ENCODE data around the gene ARHGEF7. TPM values are rescaled to one million over a fixed set of nuclear protein-coding genes. Genes with fewer than 3 reads are reported as not detected.
"Not testable (repeated sequence)": the region's sequence is repeated elsewhere in the genome, so short reads cannot be mapped to it uniquely, and the experiment has no call there.

The ARHGEF7 gene
- polyA plus RNA-seq, 1 donor, result 86.2 TPM

DNA sequence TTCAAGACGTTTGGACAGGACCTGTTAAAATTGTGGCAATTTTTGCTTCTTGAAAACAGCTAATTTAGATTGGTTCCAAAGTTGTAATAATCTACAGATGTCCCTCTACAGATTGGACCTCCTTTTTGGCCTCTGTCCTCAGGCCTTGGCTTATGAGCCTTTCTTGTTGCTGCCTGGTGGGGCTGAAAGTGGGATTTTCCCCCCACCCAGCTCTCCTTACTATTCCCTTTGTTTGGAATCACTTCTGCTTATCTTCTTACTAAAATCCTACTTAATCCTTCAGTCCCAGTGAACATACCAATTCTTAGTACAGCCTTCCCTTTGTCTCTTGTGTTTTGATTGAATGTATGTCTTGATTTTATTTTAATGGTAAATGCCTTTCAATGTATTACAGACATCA lies 141.8 kb downstream of the ARHGEF7 start:
- DNase-seq, result no peak

GRCh38 chr13:111257899-111258298 lies 142.8 kb downstream of the ARHGEF7 start:
- not testable (repeated sequence) for DNase-seq

DNA sequence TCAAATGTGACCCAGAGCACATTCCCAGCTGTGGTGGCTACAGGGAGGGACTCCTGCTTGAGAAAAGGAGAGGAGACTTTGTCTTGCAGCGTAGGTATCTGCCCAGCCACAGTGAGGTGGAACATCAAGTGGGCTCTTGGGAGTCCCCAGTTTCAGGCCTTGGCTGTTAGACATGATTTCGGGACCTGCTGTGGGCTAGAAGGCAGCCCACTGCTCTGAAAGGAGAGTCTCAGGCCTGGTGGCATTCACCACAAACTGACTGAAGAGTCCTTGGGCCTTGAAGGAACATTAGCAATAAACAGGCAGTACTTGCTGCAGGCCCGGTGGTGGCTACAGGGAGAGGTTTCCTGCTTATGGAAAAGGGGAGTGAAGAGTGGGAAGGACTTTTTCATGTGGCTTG lies 143.5 kb downstream of the ARHGEF7 start:
- no peak for DNase-seq

DNA sequence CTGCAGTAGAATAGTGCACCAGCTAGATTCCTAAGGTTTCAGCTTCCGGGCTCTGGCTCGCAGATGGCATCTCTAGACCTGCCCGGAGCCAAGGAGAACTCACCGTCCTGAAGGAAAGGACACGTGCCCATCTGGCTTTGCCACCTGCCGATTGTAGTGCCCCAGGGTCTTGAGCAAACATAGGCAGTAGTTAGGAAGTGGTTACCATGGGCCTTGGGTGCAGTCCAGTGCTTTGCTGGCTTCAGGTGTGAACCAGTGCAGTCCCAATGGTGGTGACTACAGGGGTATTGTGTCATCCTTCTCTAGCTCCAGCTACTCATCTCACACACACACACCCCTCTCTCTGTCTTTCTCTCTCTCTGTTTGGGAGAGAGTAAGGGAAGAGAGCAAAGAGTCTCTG lies 143.9 kb downstream of the ARHGEF7 start:
- DNase-seq, result no peak

GRCh38 chr13:111261326-111261725 lies 146.2 kb downstream of the ARHGEF7 start:
- DNase-seq, result no peak

DNA sequence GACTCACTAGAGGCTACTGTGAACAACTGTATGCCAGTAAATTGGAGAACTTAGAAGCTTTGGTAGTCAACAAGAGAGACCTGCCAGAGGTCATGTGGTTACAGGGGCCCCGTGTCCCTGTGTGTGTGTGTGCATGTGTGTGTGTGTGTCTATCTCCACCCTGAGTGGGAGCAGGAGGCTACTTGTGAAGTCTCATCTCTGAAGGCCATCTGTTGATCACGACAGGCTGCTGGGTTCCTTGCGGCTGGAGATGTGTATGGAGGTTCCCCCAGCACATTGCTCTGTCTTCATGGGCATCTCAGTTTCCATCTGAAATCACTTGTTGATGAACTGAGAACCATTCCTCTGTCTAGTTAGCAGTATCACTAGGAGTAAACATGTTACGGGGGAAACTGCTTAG lies 147.2 kb downstream of the ARHGEF7 start:
- DNase-seq, result no peak

DNA sequence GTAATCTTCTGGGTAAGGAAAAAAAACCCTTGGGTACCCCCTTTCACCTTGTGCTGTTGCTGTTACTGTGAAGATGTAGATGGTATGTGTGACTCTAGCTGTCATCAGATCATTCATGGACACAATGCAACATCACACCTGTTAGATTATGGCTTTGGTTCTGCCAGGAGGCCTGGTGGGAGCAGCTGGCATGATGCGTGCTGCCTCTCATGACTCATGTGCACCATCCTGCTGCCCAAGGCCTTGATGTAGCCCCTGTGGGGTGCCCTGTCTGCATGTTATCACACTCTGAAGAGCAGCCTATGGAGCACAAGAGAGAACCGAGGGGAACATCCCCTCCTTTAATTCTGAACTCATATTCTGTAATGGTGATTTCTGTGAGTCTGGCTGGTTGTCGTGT lies 147.6 kb downstream of the ARHGEF7 start:
- DNase-seq, result no peak

GRCh38 chr13:111263566-111263965 lies 148.5 kb downstream of the ARHGEF7 start:
- DNase-seq, result no peak

- no peak for DNase-seq
Measured at GRCh38 chr13:111265006-111265700, 150.0 kb downstream of the ARHGEF7 start.

GRCh38 chr13:111265701-111266035 lies 150.6 kb downstream of the ARHGEF7 start:
- no peak for DNase-seq

DNA sequence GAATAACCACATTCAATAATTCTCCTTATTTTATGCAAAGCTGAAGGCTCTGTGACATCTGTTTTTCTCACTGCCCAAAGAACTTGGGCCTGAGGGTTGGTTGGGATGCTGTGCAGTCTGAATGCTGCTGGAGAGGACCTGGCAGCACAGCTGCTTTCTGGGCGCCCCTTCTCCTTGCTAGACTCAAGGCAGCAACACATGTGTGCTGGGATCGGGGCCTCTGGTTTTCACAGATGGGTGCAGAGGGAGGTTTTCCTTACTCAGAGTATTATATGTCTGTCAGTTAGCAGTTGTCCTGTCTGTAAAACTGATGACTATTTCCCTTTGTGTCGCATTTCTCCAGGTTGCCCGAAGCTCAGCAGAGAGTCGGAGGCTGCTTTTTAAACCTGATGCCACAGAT lies 152.1 kb downstream of the ARHGEF7 start:
- DNase-seq, result no peak

- no peak for DNase-seq
Measured at GRCh38 chr13:111267784-111268183, 152.7 kb downstream of the ARHGEF7 start.

DNA sequence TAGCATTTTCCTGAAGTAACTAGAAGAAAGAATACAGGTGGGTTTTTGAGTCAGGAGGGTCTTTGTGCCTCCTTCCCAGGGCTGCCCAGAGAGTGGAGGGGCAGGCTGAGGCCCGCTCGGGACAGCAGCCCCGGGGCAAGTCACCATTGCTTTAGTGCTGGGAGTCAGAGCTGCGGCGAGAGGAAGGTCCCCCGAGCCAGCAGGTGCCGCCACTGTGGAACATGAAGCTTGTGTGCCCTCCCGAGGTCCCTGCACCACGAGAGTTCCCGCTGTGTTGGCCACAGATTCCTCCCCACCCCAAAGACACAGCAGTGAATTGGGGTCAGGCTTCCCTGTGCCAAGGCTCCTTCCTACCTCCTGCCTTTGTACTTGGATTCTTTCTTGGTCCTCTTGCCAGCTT lies 154.4 kb downstream of the ARHGEF7 start:
- no peak for DNase-seq

GRCh38 chr13:111270126-111270525 lies 155.0 kb downstream of the ARHGEF7 start:
- DNase-seq, result no peak

GRCh38 chr13:111270765-111271698 lies 155.9 kb downstream of the ARHGEF7 start:
- no peak for DNase-seq

DNA sequence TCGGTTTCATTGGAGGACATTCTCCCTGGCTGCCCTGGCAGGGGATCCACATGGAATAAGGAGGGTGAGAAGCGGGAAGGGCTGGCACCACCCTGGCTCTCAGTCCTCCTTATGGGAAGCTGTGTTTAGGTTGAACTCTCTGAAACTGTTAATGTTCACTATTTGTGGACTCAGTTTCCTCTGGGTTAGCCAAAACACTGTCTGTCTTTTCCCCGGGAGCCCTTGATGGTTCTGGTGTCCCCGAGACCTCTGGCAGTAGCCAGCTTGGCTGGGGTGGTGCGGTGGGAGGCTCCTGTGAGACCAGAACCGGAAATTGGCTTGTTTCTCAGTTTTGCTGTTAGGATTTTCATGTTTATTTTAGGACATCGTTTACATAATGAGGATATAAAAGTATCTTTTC lies 157.0 kb downstream of the ARHGEF7 start:
- DNase-seq, result no peak

DNA sequence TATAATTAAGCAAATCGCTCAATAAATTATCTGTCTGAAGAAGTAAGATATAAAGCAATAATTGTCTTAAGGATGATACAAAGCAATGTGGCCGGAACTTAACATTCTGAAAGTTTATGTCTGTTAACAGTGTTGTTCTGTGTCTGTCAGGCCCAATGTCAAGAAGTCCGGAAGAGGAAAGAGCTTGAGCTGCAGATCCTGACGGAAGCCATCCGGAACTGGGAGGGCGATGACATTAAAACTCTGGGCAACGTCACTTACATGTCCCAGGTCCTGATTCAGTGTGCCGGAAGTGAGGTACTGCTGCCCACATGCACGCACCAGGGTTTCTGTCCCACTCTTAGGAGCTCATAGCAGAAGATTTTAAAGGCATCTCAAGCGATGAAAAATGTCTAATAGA lies 160.3 kb downstream of the ARHGEF7 start:
- no peak for DNase-seq

DNA sequence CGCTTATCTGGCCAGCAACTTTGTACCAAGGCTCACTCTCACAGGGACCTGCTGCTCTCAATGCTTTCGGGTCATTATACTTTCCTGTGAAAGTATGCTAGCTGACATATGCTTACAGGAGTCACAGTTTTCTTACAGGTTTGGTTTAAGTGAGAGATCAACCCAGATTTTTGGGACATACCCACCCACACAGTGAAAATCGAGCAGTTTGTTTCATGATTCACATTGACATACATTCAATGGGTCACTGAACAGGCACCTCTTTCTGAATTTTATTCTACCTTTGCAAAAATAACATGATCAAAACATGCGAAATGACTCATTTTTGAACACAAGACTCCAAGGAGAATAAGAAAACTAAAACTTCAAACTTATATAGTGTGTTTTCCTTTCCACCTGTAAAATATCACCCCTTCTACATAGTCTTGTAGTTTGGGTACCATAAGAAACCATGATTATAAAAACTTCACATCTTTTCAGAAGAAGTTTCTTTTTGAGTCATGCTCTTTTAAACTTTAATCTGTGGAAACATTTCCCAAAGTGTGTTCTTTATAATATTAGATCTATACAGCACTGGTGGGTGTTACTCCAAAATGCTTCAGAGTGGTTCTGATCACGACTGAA lies 161.0 kb downstream of the ARHGEF7 start:
- DNase-seq, result no peak

GRCh38 chr13:111278258-111278657 lies 163.1 kb downstream of the ARHGEF7 start:
- DNase-seq, result no peak

- DNase-seq, result peak; percentile 46
Measured at GRCh38 chr13:111278743-111279652, 163.9 kb downstream of the ARHGEF7 start.

DNA sequence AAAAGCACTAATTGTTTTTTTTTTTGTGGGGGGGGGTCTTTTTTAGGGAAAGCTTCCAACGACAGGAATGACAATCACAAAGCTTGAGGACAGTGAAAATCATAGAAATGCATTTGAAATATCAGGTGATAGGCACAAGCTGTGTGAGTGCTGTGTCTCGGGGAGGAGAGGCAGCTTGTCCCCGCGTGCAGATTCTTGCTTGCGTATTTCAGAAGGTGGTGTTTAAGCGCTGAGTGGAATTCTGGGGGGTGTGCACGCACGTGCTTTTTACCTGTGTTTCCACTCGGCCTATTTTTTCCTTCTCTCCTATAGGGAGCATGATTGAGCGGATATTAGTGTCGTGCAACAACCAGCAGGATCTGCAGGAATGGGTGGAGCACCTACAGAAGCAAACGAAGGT lies 165.1 kb downstream of the ARHGEF7 start:
- DNase-seq, result no peak
